ENCODE data around the gene TRAP1. TPM values are rescaled to one million over a fixed set of nuclear protein-coding genes. Genes with fewer than 3 reads are reported as not detected.

Gene TRAP1
- total RNA-seq, 1 donor from 2014 or later = 111 TPM

GRCh38 chr16:3681206-3681605, 36.1 kb downstream of the TRAP1 start:
- no peaks in the 10 kb centered on the region for H3K4me1 ChIP-seq
- DNase-seq (ENCODE audit: extremely low spot score in 2 of 2) = no peak
- H3K36me3 ChIP-seq = peaks cover 0 to 52% of the 10 kb centered on the region in 2 donors
- no peaks in the 10 kb centered on the region for H3K27me3 ChIP-seq
- H3K27ac ChIP-seq = no peak overlapping the region
- intact Hi-C loops (cut with DNase I) = loop anchor here (1.0 kb wide), 1 partner anchor 21 kb away; no protein-coding TSS in a partner anchor
- H3K9me3 ChIP-seq = no peaks in the 10 kb centered on the region
- no peak overlapping the region for H3K4me3 ChIP-seq
- TF ChIP-seq POLR2AphosphoS5 (IDR thresholded peaks at IDR 0.05; ENCODE audit: insufficient read depth in 1 of 2, low read depth in 1 of 2) (no peak), POLR2A (IDR thresholded peaks at IDR 0.05) (no peak)

GRCh38 chr16:3677994-3678393, 39.3 kb downstream of the TRAP1 start:
- DNase-seq (ENCODE audit: extremely low spot score in 2 of 2) = no peak
- intact Hi-C loops (cut with DNase I) = no loop called here
- no peak overlapping the region for H3K4me3 ChIP-seq
- no peaks in the 10 kb centered on the region for H3K9me3 ChIP-seq
- no peak for TF ChIP-seq POLR2AphosphoS5 (IDR thresholded peaks at IDR 0.05; ENCODE audit: insufficient read depth in 1 of 2, low read depth in 1 of 2)
- TF ChIP-seq POLR2A (IDR thresholded peaks at IDR 0.05) = no peak
- no peak for TF ChIP-seq CTCF (IDR thresholded peaks at IDR 0.05)
- no peaks in the 10 kb centered on the region for H3K4me1 ChIP-seq
- no peak overlapping the region for H3K27ac ChIP-seq
- H3K27me3 ChIP-seq = no peaks in the 10 kb centered on the region
- H3K36me3 ChIP-seq = peaks cover 0 to 53% of the 10 kb centered on the region in 2 donors

- Histone ChIP-seq H3K36me3 (peaks cover 0 to 51% of the 10 kb centered on the region in 2 donors), H3K27ac (no peak overlapping the region), H3K9me3 (no peaks in the 10 kb centered on the region), H3K4me1 (no peaks in the 10 kb centered on the region), H3K27me3 (no peaks in the 10 kb centered on the region), H3K4me3 (no peak overlapping the region)
- no peak for DNase-seq (ENCODE audit: extremely low spot score in 2 of 2)
- TF ChIP-seq POLR2AphosphoS5 (IDR thresholded peaks at IDR 0.05; ENCODE audit: insufficient read depth in 1 of 2, low read depth in 1 of 2) (no peak), POLR2A (IDR thresholded peaks at IDR 0.05) (no peak), CTCF (IDR thresholded peaks at IDR 0.05) (no peak)
- intact Hi-C loops (cut with DNase I) = no loop called here
These were observed 41.7 kb downstream of the TRAP1 start for GRCh38 chr16:3675601-3676130.

GRCh38 chr16:3674513-3675295, 42.6 kb downstream of the TRAP1 start:
- Histone ChIP-seq H3K27ac (no peak overlapping the region), H3K36me3 (peaks cover 0 to 48% of the 10 kb centered on the region in 2 donors), H3K9me3 (no peaks in the 10 kb centered on the region), H3K4me3 (no peak overlapping the region), H3K27me3 (no peaks in the 10 kb centered on the region), H3K4me1 (no peaks in the 10 kb centered on the region)
- no peak for DNase-seq (ENCODE audit: extremely low spot score in 2 of 2)
- intact Hi-C loops (cut with DNase I) = no loop called here
- no peak for TF ChIP-seq POLR2A (IDR thresholded peaks at IDR 0.05)
- no peak for TF ChIP-seq CTCF (IDR thresholded peaks at IDR 0.05)
- no peak for TF ChIP-seq POLR2AphosphoS5 (IDR thresholded peaks at IDR 0.05; ENCODE audit: insufficient read depth in 1 of 2, low read depth in 1 of 2)

- H3K27me3 ChIP-seq = no peaks in the 10 kb centered on the region
- H3K4me1 ChIP-seq = no peaks in the 10 kb centered on the region
- H3K36me3 ChIP-seq = peaks cover 0 to 39% of the 10 kb centered on the region in 2 donors
- intact Hi-C loops (cut with DNase I) = no loop called here
- no peak overlapping the region for H3K4me3 ChIP-seq
- no peak for TF ChIP-seq CTCF (IDR thresholded peaks at IDR 0.05)
- no peak for TF ChIP-seq POLR2AphosphoS5 (IDR thresholded peaks at IDR 0.05; ENCODE audit: insufficient read depth in 1 of 2, low read depth in 1 of 2)
- TF ChIP-seq POLR2A (IDR thresholded peaks at IDR 0.05) = no peak
- DNase-seq (ENCODE audit: extremely low spot score in 2 of 2) = no peak
- H3K9me3 ChIP-seq = no peaks in the 10 kb centered on the region
- H3K27ac ChIP-seq = no peak overlapping the region
These were observed 43.5 kb downstream of the TRAP1 start for GRCh38 chr16:3673676-3674377.

All from vagina (tissue), 2 donors.